Measurements from ENCODE around the gene FYN.

GRCh38 chr6:111909238-111909637 is 36.0 kb upstream of the FYN start:
- TF ChIP-seq POLR2A (IDR thresholded peaks at IDR 0.05) (no peak), CTCF (IDR thresholded peaks at IDR 0.05) (no peak), POLR2AphosphoS5 (IDR thresholded peaks at IDR 0.05) (no peak), EP300 (IDR thresholded peaks at IDR 0.05; ENCODE audit: low read depth) (no peak)

Measured in transverse colon (tissue), 4 donors.